Glutamatergic neuron (in vitro differentiated cells): Measurements from ENCODE around the gene TOMM6. TPM values are rescaled to one million over a fixed set of nuclear protein-coding genes. Genes with fewer than 3 reads are reported as not detected.

ENCODE experiments used
- DNase-seq: peaks from one replicate; pipeline ENCODE4 v3.0.0; 2022
- H3K27ac Mint-ChIP-seq: one replicate; pipeline ENCODE4 v1.8.0; 2020; ENCODE audit warnings: mild to moderate bottlenecking, mixed read lengths, inconsistent platforms; ENCODE audit not compliant: unreplicated experiment
- H3K27me3 Mint-ChIP-seq: one replicate; pipeline ENCODE4 v1.8.0; 2020; ENCODE audit warnings: mild to moderate bottlenecking, moderate library complexity, mixed read lengths, inconsistent platforms; ENCODE audit not compliant: unreplicated experiment
- H3K36me3 Mint-ChIP-seq: one replicate; pipeline ENCODE4 v1.8.0; 2020; ENCODE audit warnings: mild to moderate bottlenecking, mixed read lengths, inconsistent platforms; ENCODE audit not compliant: unreplicated experiment
- H3K4me1 Mint-ChIP-seq: one replicate; pipeline ENCODE4 v1.8.0; 2020; ENCODE audit warnings: mild to moderate bottlenecking, low read depth, mixed read lengths, inconsistent platforms; ENCODE audit not compliant: unreplicated experiment
- H3K4me3 Mint-ChIP-seq: one replicate; pipeline ENCODE4 v1.8.0; 2020; ENCODE audit warnings: mild to moderate bottlenecking, mixed read lengths, inconsistent platforms; ENCODE audit not compliant: unreplicated experiment
- H3K9me3 Mint-ChIP-seq: one replicate; pipeline ENCODE4 v1.8.0; 2020; ENCODE audit warnings: mild to moderate bottlenecking, moderate library complexity, mixed read lengths, inconsistent platforms; ENCODE audit not compliant: unreplicated experiment
- total RNA-seq: library from RNA; stranded (reverse); fragmentation: NEBNext Ultra II Directional; extraction: Animal tissue kit (Norgen Biotek cat#: 25700); gene quantifications from one replicate; pipeline ENCODE4 v1.2.1, GENCODE V29; 2021; ENCODE audit not compliant: unreplicated experiment
- TF ChIP-seq, protein P1 (sequence below): fragments of 200-600 bp; sonication (generic); IDR thresholded peaks from one replicate; pipeline ENCODE4 v1.5.0; 2021; ENCODE audit not compliant: partially characterized antibody, unreplicated experiment

TOMM6 gene
- total RNA-seq, 1 donor from 2014 or later = 111 TPM

DNA sequence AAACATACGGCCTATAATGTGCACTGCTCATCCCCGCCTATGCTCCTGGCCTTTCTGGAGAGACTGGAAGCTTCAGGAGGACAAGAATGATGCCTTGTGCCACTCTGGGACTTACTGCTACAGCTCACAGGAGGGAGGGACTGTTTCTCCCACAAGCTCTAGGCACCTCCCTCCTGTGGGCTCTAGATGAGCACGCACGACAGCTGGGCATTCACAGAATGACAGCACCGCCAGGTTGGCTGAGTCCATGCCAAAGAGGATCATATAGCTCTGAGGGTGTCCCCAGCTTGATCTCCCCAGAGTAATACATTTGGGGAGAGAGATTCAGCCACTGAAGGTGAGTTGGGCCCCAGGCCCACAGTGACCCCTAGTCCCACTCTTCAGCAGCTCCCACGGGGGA, 30.2 kb upstream of the TOMM6 start:
- Mint-ChIP-seq H3K27ac (no peak overlapping the region), H3K4me3 (no peak overlapping the region), H3K36me3 (no peaks in the 10 kb centered on the region), H3K9me3 (peaks cover 3% of the 10 kb centered on the region), H3K27me3 (peaks cover 8% of the 10 kb centered on the region), H3K4me1 (no peaks in the 10 kb centered on the region)
- no peak for DNase-seq
- TF ChIP-seq, protein P1, sequence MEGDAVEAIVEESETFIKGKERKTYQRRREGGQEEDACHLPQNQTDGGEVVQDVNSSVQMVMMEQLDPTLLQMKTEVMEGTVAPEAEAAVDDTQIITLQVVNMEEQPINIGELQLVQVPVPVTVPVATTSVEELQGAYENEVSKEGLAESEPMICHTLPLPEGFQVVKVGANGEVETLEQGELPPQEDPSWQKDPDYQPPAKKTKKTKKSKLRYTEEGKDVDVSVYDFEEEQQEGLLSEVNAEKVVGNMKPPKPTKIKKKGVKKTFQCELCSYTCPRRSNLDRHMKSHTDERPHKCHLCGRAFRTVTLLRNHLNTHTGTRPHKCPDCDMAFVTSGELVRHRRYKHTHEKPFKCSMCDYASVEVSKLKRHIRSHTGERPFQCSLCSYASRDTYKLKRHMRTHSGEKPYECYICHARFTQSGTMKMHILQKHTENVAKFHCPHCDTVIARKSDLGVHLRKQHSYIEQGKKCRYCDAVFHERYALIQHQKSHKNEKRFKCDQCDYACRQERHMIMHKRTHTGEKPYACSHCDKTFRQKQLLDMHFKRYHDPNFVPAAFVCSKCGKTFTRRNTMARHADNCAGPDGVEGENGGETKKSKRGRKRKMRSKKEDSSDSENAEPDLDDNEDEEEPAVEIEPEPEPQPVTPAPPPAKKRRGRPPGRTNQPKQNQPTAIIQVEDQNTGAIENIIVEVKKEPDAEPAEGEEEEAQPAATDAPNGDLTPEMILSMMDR = no peak

DNA sequence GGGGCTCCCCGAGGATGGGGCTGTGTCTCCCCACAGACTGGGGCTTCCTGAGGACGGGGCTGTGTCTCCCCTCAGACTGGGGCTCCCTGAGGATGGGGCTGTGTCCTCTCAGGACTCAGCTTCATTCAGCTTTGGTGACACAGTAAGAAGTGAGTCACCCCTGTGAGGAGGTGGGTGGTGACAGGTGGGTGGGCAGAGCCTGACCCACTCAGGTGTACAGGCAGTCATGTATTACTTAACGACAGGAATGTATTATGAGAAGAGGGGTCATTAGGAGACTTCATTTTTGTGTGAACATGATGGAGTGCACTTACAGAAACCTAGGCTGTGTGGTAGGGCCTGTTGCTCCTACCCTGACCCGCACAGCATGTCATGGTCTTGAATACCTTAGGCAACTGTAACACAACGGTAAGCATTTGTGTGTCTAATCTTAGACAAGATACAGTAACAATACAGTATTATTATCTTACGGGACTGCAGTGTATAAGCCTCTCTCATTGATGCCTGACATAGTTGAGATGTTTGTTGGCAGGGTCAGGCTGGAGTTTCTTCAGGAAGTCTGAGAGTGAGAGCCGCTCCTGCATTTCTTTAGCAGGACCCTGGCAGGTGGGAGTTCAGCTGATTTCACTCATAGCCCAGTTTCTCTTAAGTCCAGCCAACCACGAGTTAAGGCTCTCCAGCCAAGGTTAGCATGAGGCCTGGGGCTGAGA, 29.4 kb upstream of the TOMM6 start:
- no peaks in the 10 kb centered on the region for H3K4me1 Mint-ChIP-seq
- H3K27ac Mint-ChIP-seq = no peak overlapping the region
- H3K36me3 Mint-ChIP-seq = no peaks in the 10 kb centered on the region
- no peak overlapping the region for H3K4me3 Mint-ChIP-seq
- peaks cover 8% of the 10 kb centered on the region for H3K27me3 Mint-ChIP-seq
- TF ChIP-seq, protein P1 = no peak
- peaks cover 3% of the 10 kb centered on the region for H3K9me3 Mint-ChIP-seq
- DNase-seq = no peak

DNA sequence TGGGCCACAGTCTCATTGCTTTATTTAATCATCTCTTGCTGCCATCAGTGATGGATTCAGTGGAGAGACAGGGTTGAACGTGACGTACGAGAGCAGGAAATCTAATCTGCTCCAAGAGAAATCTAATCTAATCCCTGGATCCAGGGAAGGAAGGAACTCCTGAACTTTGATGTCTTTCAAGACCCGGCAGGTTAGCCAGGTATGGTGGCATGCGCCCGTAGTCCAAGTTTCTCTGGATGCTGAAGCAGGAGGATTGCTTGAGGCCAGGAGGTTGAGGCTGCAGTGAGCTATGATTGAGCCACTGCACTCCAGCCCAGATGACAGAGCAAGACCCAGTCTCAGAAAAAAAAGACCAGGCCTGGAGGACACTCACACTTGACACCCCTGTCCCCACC, 28.9 kb upstream of the TOMM6 start:
- Mint-ChIP-seq H3K36me3 (no peaks in the 10 kb centered on the region), H3K4me1 (peaks cover under 1% of the 10 kb centered on the region), H3K9me3 (peaks cover 3% of the 10 kb centered on the region), H3K27me3 (peaks cover 8% of the 10 kb centered on the region), H3K4me3 (no peak overlapping the region), H3K27ac (no peak overlapping the region)
- no peak for DNase-seq
- TF ChIP-seq, protein P1 = no peak

DNA sequence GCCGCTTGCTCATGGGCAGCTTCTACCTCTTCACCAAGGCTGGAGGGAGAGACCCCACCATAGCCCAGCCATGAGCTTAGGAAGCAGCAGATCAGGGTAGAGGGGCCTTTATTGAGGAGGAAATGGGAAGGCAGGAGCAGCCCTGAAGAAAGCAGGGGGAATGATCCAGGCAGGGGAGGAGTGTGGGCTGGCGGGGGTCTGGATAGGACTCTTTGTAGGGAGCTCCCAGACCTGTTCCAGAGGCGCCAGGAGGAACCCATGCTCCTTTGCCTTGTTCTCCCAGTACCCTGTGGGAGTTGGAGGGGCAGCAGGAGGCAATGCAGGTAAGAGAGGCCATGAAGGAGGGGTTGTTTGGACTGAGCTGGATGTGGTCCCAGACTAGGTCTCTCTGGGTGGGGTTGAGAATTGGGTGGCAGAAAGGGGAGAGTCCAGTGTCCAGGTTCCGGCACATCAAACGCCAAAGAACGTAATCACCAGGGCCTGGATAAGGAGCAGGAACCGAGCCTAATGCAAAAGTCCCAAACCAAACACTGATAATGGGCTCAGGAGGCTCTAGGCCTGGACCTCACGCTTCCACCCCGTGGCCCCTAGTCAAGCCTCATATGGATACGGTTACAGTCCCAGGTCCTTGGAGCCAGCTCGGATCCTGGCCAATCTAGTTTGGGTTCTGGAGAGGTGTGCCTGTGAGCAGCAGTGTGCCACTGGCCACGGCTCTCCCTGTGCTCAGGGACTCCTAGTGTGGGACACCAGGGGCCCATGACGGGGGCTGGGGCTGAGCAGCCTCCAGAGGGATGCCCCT, 28.2 kb upstream of the TOMM6 start:
- TF ChIP-seq, protein P1 = no peak
- H3K9me3 Mint-ChIP-seq = peaks cover 6% of the 10 kb centered on the region
- no peaks in the 10 kb centered on the region for H3K36me3 Mint-ChIP-seq
- no peak overlapping the region for H3K4me3 Mint-ChIP-seq
- DNase-seq = no peak
- H3K4me1 Mint-ChIP-seq = peaks cover 6% of the 10 kb centered on the region
- no peak overlapping the region for H3K27ac Mint-ChIP-seq
- H3K27me3 Mint-ChIP-seq = peaks cover 6% of the 10 kb centered on the region

DNA sequence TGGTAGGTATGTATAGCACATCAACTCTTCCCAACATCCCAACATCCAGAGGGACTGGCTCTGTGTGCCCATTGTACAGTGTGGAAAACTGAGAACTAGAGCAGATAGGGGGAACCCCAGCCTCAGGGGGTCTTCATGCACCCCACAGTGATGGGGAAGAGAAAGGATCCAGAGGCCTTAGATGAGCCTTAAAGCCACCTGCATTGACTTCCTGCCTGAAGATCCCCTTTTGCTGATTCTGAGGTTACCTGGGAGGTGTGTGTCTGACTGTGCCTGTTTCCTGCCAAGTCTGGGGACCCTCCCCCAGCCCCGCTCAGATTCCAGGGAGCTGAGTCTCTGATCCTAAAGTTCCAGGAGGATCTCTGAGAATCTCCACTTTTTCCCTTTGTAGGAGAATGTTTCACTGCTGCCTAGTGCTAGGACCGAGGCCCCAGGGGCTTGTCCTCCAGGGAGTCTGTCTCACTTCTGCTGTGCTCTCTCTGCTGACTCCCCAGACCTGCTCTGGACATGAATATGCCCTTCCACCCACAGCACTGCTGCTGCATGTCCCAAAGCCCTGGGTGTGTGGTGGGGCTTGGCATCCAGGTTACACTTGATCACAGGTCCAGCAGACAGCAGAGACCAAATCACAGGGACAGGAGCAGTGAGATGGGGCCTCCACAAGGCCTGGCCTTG, 27.5 kb upstream of the TOMM6 start:
- H3K4me3 Mint-ChIP-seq = no peak overlapping the region

More for the DNA sequence above, 27.5 kb upstream of the TOMM6 start:
- TF ChIP-seq, protein P1 = no peak
- no peaks in the 10 kb centered on the region for H3K36me3 Mint-ChIP-seq
- peaks cover 6% of the 10 kb centered on the region for H3K9me3 Mint-ChIP-seq
- H3K27ac Mint-ChIP-seq = no peak overlapping the region
- peaks cover 6% of the 10 kb centered on the region for H3K4me1 Mint-ChIP-seq
- H3K27me3 Mint-ChIP-seq = peaks cover 6% of the 10 kb centered on the region
- DNase-seq = no peak
